GM12878 (cell line): ENCODE measurements around the gene OPN1SW.

Experiments
- NR2C2 ChIP-seq: IDR thresholded peaks from 2 replicates; pipeline ENCODE4 v1.6.1; 2011; ENCODE audit warnings: borderline replicate concordance, low read depth; ENCODE audit not compliant: control insufficient read depth, insufficient read length
- SIN3A ChIP-seq: IDR thresholded peaks from 2 replicates; pipeline ENCODE4 v1.6.1; 2012; ENCODE audit warnings: low read depth, low read length, improper control_type of control experiment

DNA sequence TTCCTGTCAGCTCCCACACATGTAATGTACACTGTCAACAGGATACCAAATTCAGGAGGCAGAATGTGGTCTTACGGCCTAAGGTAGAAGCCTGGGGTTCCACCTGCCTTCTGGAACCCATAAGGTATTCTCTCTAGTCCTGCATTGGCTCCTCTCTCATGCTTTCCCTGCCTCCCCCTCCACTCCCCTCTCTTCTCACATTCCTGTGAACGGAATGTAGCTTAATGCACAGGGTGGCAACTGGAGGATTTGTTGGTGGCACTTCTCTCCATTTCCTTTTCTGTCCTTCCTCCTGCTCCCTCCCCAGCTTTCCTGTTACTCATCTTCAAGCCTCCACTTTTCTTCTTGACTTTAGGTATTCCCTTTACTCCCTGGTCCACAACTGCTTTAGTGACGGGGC is 43.1 kb upstream of the OPN1SW start:
- TF ChIP-seq NR2C2 (no peak), SIN3A (no peak)
